SH-SY5Y (cell line): Measurements from ENCODE around the gene BCL11A.

Source experiments
- GATA2 ChIP-seq: IDR thresholded peaks from 2 replicates; pipeline ENCODE4 v1.6.1; 2011; ENCODE audit warnings: mild to moderate bottlenecking, low read depth, low read length
- GATA3 ChIP-seq: IDR thresholded peaks from 2 replicates; pipeline ENCODE4 v1.6.1; 2011; ENCODE audit warnings: low read depth, mild to moderate bottlenecking, low read length, moderate library complexity

- no peak for TF ChIP-seq GATA2
- no peak for TF ChIP-seq GATA3
These were observed 79.2 kb downstream of the BCL11A start for GRCh38 chr2:60474301-60474700.
